SK-N-MC (cell line): ENCODE data around the gene DLG1.

ENCODE experiments used
- EZH2 ChIP-seq: fragments of 200-600 bp; sonication (generic); IDR thresholded peaks from one replicate; pipeline ENCODE4 v1.6.1; 2017; ENCODE audit warnings: antibody characterized with exemption
- POLR2AphosphoS5 ChIP-seq: IDR thresholded peaks from 2 replicates; pipeline ENCODE4 v1.6.1; 2012; ENCODE audit warnings: mild to moderate bottlenecking, low read depth, low read length, borderline replicate concordance

DNA sequence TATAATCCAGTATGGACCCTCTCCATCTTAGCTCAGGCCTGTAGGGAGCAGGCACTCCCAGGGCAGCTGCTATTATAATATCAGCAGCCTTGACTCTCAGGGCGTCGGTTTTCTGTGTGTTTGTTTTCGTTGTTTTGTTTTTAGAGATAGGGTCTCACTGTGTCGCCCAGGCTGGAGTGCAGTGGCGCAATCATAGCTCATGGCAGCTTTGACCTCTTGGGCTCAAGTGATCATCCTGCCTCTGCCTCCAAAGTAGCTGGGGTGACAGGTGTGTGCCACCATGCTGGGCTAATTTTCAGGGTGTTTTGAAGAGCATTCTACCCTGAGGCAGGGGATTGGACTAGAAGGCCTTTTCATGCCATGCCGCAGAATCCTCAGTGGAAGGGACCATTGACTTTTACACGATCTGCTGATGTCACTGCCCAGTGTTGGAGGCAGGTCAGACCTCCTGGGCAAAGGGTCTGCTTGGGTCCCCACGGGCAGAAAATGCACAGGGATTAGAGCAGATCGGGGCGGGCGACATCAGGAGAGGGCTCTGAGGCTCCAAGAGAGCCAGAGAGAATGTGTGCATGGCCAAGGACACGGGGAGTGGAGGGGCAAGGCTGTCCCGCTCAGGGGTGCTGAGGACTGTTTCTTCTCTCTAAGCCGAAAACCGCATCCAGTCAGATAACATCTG is 276.5 kb downstream of the DLG1 start:
- TF ChIP-seq POLR2AphosphoS5, result no peak
- no peak for TF ChIP-seq EZH2
